Smooth muscle cell (in vitro differentiated cells): ENCODE results near the gene RIMBP3B. TPM values are rescaled to one million over a fixed set of nuclear protein-coding genes. Genes with fewer than 3 reads are reported as not detected.
"Not testable (repeated sequence)": the region's sequence is repeated elsewhere in the genome, so short reads cannot be mapped to it uniquely, and the experiment has no call there.

ENCODE experiments used
- DNase-seq: peaks from one replicate; lab custom pipeline; 2025; ENCODE audit not compliant: unreplicated experiment; lab: John Stamatoyannopoulos, UW
- H2AFZ ChIP-seq: fragments of 200-600 bp; sonication (generic); 2 replicates; pipeline ENCODE4 v1.6.0; 2016; ENCODE audit warnings: antibody characterized with exemption, low read depth, mild to moderate bottlenecking
- H3F3A ChIP-seq: fragments of 200-600 bp; sonication (generic); 2 replicates; pipeline ENCODE4 v1.6.0; 2017; ENCODE audit warnings: antibody characterized with exemption, low read depth
- H3K27ac ChIP-seq: fragments of 200-600 bp; sonication (generic); 2 replicates; pipeline ENCODE4 v1.5.1; 2016; ENCODE audit warnings: low read depth, mild to moderate bottlenecking
- H3K27me3 ChIP-seq: fragments of 200-600 bp; sonication (generic); 2 replicates; pipeline ENCODE4 v1.6.1; 2016; ENCODE audit warnings: low read depth, mild to moderate bottlenecking
- H3K36me3 ChIP-seq: fragments of 200-600 bp; sonication (generic); 2 replicates; pipeline ENCODE4 v1.5.1; 2016; ENCODE audit warnings: low read depth
- H3K4me1 ChIP-seq: fragments of 200-600 bp; sonication (generic); 2 replicates; pipeline ENCODE4 v1.5.1; 2016; ENCODE audit warnings: low read depth
- H3K4me2 ChIP-seq: fragments of 200-600 bp; sonication (generic); 2 replicates; pipeline ENCODE4 v1.6.0; 2016; ENCODE audit warnings: mild to moderate bottlenecking
- H3K4me3 ChIP-seq: fragments of 200-600 bp; sonication (generic); 2 replicates; pipeline ENCODE4 v1.5.1; 2016; ENCODE audit warnings: mild to moderate bottlenecking
- H3K79me2 ChIP-seq: fragments of 200-600 bp; sonication (generic); 2 replicates; pipeline ENCODE4 v1.6.0; 2016; ENCODE audit warnings: low read depth, mild to moderate bottlenecking
- H3K9ac ChIP-seq: fragments of 200-600 bp; sonication (generic); 2 replicates; pipeline ENCODE4 v1.6.0; 2016; ENCODE audit warnings: low read depth
- H3K9me3 ChIP-seq: fragments of 200-600 bp; sonication (generic); replicated peaks from 2 replicates; pipeline ENCODE4 v1.5.1; 2016; ENCODE audit warnings: low read depth
- H4K20me1 ChIP-seq: fragments of 200-600 bp; sonication (generic); 2 replicates; pipeline ENCODE4 v1.6.0; 2016; ENCODE audit warnings: low read depth
- WGBS: methylation state at CpG from one replicate; pipeline ENCODE4 v1.1.7; 2016; ENCODE audit warnings: low lambda C conversion rate; 5-methylcytosine and 5-hydroxymethylcytosine counted together
- polyA plus RNA-seq: library from polyadenylated mRNA; unstranded; fragments of >200 nt; fragmentation: Nextera tagmentation; extraction: Ambion mirVana; gene quantifications from 2 replicates; pipeline ENCODE4 v1.2.1, GENCODE V29; 2016
- small RNA-seq: library from RNA; depleted of rRNA; stranded (forward); fragments of <200 nt; gene quantifications from one replicate; pipeline ENCODE3, GENCODE V24; 2014
- total RNA-seq: library from RNA; depleted of rRNA; stranded (reverse); fragments of >200 nt; gene quantifications from 2 replicates; pipeline ENCODE4 v1.2.3, GENCODE V29; 2014

Gene RIMBP3B
- total and polyA plus RNA-seq, 2 experiments from 2014 or later, result 0.02 TPM; not detected in 1

DNA sequence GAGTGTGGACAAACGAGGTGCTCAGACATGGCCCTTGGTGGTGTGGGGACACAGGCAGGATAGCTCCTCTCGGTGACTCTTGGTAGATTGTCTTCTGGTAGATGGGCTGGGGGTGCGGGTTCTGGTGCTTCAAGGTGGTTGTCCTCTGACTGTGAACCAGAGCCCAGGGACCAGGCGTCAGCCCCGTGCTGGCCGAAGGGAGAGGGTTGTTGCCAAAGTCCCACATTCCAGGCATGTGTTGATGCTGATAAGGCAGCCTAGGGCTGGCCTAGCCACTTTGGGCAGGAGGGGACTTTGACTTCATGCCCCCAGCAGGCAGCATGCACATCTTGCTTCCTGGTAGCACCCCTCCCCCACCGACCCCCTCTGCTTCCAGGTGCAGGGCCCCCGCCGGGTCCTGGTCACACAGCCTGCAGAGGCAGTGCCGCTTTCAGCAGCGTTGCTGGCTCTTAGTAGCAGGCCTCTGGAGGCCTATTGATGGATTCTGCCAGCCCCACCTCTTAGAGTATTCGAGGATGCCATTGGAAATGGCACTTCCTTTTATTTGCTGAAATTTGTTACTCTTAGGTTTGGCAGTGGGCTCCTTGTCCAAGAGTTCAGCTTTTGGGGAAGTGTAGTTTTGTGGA lies 40.6 kb downstream of the RIMBP3B start:
- H3K9ac ChIP-seq, H3K9me3 ChIP-seq, H3K4me2 ChIP-seq, H3K36me3 ChIP-seq, H3K4me1 ChIP-seq, DNase-seq, H3F3A ChIP-seq, H3K27me3 ChIP-seq, H2AFZ ChIP-seq, H3K27ac ChIP-seq, H3K4me3 ChIP-seq, H4K20me1 ChIP-seq, H3K79me2 ChIP-seq: not testable (repeated sequence)
- no CpG with 5 or more reads among the region's 12 CpGs for WGBS

DNA sequence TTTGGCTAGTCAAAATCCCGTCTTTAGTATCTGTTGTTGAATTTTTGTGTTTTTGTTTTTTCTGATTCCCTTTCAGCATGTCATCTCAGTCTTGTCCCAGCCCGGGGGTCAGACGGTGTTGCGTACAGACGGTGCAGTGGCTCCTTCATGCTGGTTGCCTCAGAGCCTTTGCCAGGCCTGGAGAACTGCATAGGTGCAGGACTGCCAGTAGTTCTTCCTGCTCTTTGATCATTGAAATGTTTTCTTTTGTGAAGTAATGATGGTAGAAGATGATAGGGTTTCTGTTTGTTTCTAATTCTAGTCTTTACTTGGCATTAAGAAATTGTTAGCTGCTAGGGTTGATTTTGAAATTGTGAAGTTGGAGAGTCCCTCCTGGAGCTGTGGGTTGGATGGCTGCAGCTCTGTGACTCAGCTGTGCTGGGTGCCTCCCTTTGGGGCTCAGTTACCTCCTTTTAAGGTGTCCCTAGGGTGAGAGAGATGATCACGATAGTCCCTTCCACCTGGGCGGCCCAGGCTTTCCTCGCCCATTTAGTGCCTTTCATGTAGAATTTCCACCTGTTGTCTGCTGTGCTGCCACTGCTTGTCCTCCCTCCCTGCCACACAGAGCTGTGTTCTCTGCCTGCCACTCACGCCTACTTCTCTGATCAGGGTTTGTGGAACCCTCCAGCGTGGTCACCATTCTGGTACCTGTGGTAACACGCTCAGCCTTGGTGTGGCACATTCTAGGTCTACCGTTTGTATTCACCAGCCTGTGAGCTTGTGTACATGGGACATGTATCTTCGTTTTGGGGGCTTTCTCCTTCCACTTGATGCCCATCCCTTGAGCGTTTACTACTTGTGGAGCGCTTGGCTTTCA lies 51.1 kb downstream of the RIMBP3B start:
- not testable (repeated sequence) for H3K9ac ChIP-seq, H4K20me1 ChIP-seq, H3K36me3 ChIP-seq, H2AFZ ChIP-seq, H3K79me2 ChIP-seq, H3K4me1 ChIP-seq, DNase-seq, H3F3A ChIP-seq, H3K4me2 ChIP-seq, H3K4me3 ChIP-seq, H3K27me3 ChIP-seq, H3K27ac ChIP-seq, H3K9me3 ChIP-seq
- no CpG with 5 or more reads among the region's 15 CpGs for WGBS

DNA sequence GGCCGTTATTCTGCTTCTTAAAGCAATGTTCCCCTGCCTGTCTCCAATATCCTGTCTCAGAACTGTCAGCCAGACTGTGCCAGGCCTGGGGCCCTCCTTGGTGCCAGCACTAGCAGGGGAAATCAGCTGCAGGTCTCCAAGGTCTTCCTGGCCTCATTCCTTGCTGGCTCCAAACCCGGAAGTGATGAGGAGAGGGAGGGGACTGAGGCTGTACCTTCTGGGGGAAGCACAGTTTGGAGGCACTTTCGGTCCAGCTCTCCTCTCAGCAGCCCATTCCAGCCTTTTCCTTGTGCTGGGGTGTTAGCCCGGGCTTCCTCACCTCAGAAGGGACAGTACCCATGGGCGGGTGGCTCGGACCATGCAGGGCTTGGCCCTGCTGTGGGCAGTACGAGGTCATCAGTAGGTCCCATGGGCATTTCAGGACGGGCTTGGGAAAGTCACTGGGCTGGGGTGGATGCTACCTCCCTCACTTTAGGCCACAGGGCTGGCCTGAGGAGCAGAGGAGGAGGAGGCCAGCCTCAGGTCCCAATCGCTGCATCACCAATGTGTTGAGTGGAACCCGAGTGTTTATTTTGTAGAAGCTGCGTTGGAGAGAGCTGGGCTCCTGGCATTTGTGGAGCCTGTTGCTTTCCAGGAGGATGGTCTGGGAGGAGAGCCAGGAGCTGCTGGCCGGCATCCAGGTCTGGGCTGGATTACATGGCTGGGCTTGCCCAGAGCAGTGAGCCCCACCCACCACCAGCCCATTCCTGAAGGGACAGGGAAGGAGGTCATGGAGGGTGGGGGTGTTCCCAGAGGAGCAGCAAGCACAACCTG lies 52.7 kb downstream of the RIMBP3B start:
- not testable (repeated sequence) for H4K20me1 ChIP-seq, H2AFZ ChIP-seq, H3F3A ChIP-seq, H3K27ac ChIP-seq, H3K4me1 ChIP-seq, H3K27me3 ChIP-seq, DNase-seq, H3K36me3 ChIP-seq, H3K4me2 ChIP-seq, H3K9ac ChIP-seq, H3K4me3 ChIP-seq, H3K79me2 ChIP-seq, H3K9me3 ChIP-seq
- WGBS, result 74% methylated on average over 4 of the region's 12 CpGs

- peaks cover 13% of the 10 kb centered on the region for H4K20me1 ChIP-seq
- H3K9me3 ChIP-seq, H3K79me2 ChIP-seq, H3K4me1 ChIP-seq, H2AFZ ChIP-seq, DNase-seq, H3K4me2 ChIP-seq, H3K27ac ChIP-seq, H3K9ac ChIP-seq, H3K27me3 ChIP-seq, H3K36me3 ChIP-seq, H3F3A ChIP-seq, H3K4me3 ChIP-seq: not testable (repeated sequence)
- WGBS, result 90% methylated on average over 5 of the region's 6 CpGs
These were observed 54.5 kb downstream of the RIMBP3B start for GRCh38 chr22:21438013-21438412.

Small RNA genes within 50 kb of the gene (small RNA-seq; reads per million reads assigned to genes)
- gene RF00492, result not detected
- not detected for gene RN7SKP63

Other genes starting within 250 kb of the RIMBP3B start
- gene HIC2, start 33.6 kb downstream of the RIMBP3B start, total RNA-seq, result 8.5 and 9.5 TPM in 2 replicates
- gene HIC2, start 33.6 kb downstream of the RIMBP3B start, polyA plus RNA-seq, result 4.8 and 7.5 TPM in 2 replicates
- gene TMEM191C, start 83.6 kb downstream of the RIMBP3B start, total RNA-seq, result 0.40 and 3.2 TPM in 2 replicates
- gene TMEM191C, start 83.6 kb downstream of the RIMBP3B start, polyA plus RNA-seq, result 1.4 and 6.0 TPM in 2 replicates
- 0.45 and 0.63 TPM in 2 replicates for gene RIMBP3C, start 167.7 kb downstream of the RIMBP3B start, total RNA-seq
- gene RIMBP3C, start 167.7 kb downstream of the RIMBP3B start, polyA plus RNA-seq, result 0.11 and 0.17 TPM in 2 replicates
- gene UBE2L3, start 184.0 kb downstream of the RIMBP3B start, total RNA-seq, result 47.0 and 65.4 TPM in 2 replicates
- 89.3 and 102 TPM in 2 replicates for gene UBE2L3, start 184.0 kb downstream of the RIMBP3B start, polyA plus RNA-seq
- gene YDJC, start 246.3 kb downstream of the RIMBP3B start, total RNA-seq, result 12.0 and 19.3 TPM in 2 replicates
- 15.2 and 17.2 TPM in 2 replicates for gene YDJC, start 246.3 kb downstream of the RIMBP3B start, polyA plus RNA-seq
- 0.40 and 1.8 TPM in 2 replicates for gene CCDC116, start 249.0 kb downstream of the RIMBP3B start, total RNA-seq
- not detected in 2 replicates for gene CCDC116, start 249.0 kb downstream of the RIMBP3B start, polyA plus RNA-seq